Astrocyte of the cerebellum (primary cell): ENCODE results near the gene TMEM212.

Source experiments
- DNase-seq: peaks from one replicate; pipeline ENCODE4 v3.0.0-alpha.2; 2011; ENCODE audit warnings: low read depth
- H3K4me3 ChIP-seq: 2 replicates; pipeline ENCODE4 v1.5.1; 2011; ENCODE audit warnings: mild to moderate bottlenecking, low read depth, low read length, moderate library complexity
- CTCF ChIP-seq: IDR thresholded peaks from 2 replicates; pipeline ENCODE4 v1.5.1; 2012; ENCODE audit warnings: low read length, low read depth, moderate library complexity, mild to moderate bottlenecking; ENCODE audit errors: missing control alignments
- in situ Hi-C: cut with HindIII; loops from 2 replicates; pipeline ENCODE4 v1.10.0; 2017; ENCODE audit warnings: low sequenced_read_pairs

Gene TMEM212

GRCh38 chr3:171906951-171907676 is 64.0 kb downstream of the TMEM212 start:
- DNase-seq = no peak
- in situ Hi-C loops = no loop called here
- no peak overlapping the region for H3K4me3 ChIP-seq
- TF ChIP-seq CTCF = no peak

- in situ Hi-C loops = no loop called here
- no peak for TF ChIP-seq CTCF
- H3K4me3 ChIP-seq = no peak overlapping the region
- no peak for DNase-seq
Measured at GRCh38 chr3:171907761-171908160, 64.6 kb downstream of the TMEM212 start.

GRCh38 chr3:171908731-171909130 is 65.6 kb downstream of the TMEM212 start:
- in situ Hi-C loops = no loop called here
- no peak for DNase-seq
- H3K4me3 ChIP-seq = no peak overlapping the region
- TF ChIP-seq CTCF = no peak
